HCT116 (cell line): ENCODE data around the gene ADGRF5. TPM values are rescaled to one million over a fixed set of nuclear protein-coding genes. Genes with fewer than 3 reads are reported as not detected.

ENCODE experiments used
- ATAC-seq: fragments of 200-7000 bp; cut with Tn5 transposase; 2 replicates; pipeline ENCODE4 v1.9.1; 2020; ENCODE audit warnings: mild to moderate bottlenecking, moderate library complexity
- BruUV-seq: library from RNA; stranded (reverse); fragments of 400-500 nt; replicated peaks from 2 replicates; lab custom pipeline; 2021; lab: Mats Ljungman, UMichigan
- CTCF ChIA-PET: fragments of 300-600 bp; sonication (Branson Sonifier 250); formaldehyde crosslinking; loops from one replicate; lab custom pipeline; 2021; ENCODE audit warnings: antibody characterized with exemption; lab: Charles Lee
- POLR2A ChIA-PET: fragments of 300-600, 350-600 bp; sonication (Branson Sonifier 250); formaldehyde crosslinking; loops from one replicate; lab custom pipeline; 2021; ENCODE audit warnings: antibody characterized with exemption; lab: Charles Lee
- RAD21 ChIA-PET, 2 experiments: fragments of 300-600 bp; sonication (Branson Sonifier 250); formaldehyde crosslinking; loops; one replicate each; lab custom pipeline; 2023; ENCODE audit warnings: low total read pairs in 2 of 2; ENCODE audit not compliant: uncharacterized antibody in 2 of 2, unreplicated experiment in 2 of 2, low non-redundant PET in 1 of 2; lab: Charles Lee
- DNase-seq: peaks from one replicate; pipeline ENCODE4 v3.0.0-alpha.2; 2010; ENCODE audit warnings: low read depth, low spot score
- H2AFZ ChIP-seq: fragments of 200-600 bp; shearing (Covaris generic), sonication (generic); 2 replicates; pipeline ENCODE4 v1.6.1; 2017; ENCODE audit warnings: low read depth, mixed run types, mixed read lengths, antibody characterized with exemption, low read length; ENCODE audit not compliant: poor library complexity, severe bottlenecking
- H3K27ac ChIP-seq: 2 replicates; pipeline ENCODE4 v1.5.1; 2012; ENCODE audit warnings: low read depth, low read length
- H3K27me3 ChIP-seq: fragments of 200-600 bp; sonication (generic); 2 replicates; pipeline ENCODE4 v1.6.1; 2016; ENCODE audit warnings: mixed run types, low read length, mixed read lengths; ENCODE audit not compliant: insufficient read depth
- H3K36me3 ChIP-seq, 2 experiments: fragments of 200-500 bp in 1 of 2; fragments of 200-600 bp in 1 of 2; sonication (Bioruptor generic) in 1 of 2; sonication (generic) in 1 of 2; 2 replicates each; pipeline versions ENCODE4 v1.5.1 to v1.6.1; 2014 to 2016; ENCODE audit warnings: low read length in 2 of 2, inconsistent platforms in 1 of 2, mixed read lengths in 1 of 2, mixed run types in 1 of 2; ENCODE audit not compliant: insufficient read depth in 2 of 2, control insufficient read depth in 1 of 2
- H3K4me1 ChIP-seq, 2 experiments: fragments of 200-600 bp in 1 of 2; sonication (generic) in 1 of 2; 2 replicates each; pipeline versions ENCODE4 v1.5.1 to v1.6.1; 2012 to 2017; ENCODE audit warnings: low read length in 2 of 2, inconsistent platforms in 1 of 2, mild to moderate bottlenecking in 1 of 2, mixed read lengths in 1 of 2, mixed run types in 1 of 2, moderate library complexity in 1 of 2; ENCODE audit not compliant: insufficient read depth in 2 of 2, control insufficient read depth in 1 of 2
- H3K4me2 ChIP-seq: fragments of 200-600 bp; sonication (generic); 2 replicates; pipeline ENCODE4 v1.6.1; 2017; ENCODE audit warnings: mixed run types, low read length, mixed read lengths
- H3K4me3 ChIP-seq, 2 experiments: fragments of 200-600 bp in 1 of 2; sonication (generic) in 1 of 2; replicated peaks in 1 of 2; 2 replicates each; pipeline ENCODE4 v1.5.1; 2011 to 2016; ENCODE audit warnings: low read length in 2 of 2, control low read depth in 1 of 2, low read depth in 1 of 2, mild to moderate bottlenecking in 1 of 2, mixed read lengths in 1 of 2, mixed run types in 1 of 2
- H3K79me2 ChIP-seq: fragments of 200-600 bp; sonication (generic); 2 replicates; pipeline ENCODE4 v1.6.1; 2017; ENCODE audit warnings: mild to moderate bottlenecking, mixed run types, low read length, moderate library complexity, mixed read lengths; ENCODE audit not compliant: insufficient read depth
- H3K9ac ChIP-seq: fragments of 200-600 bp; sonication (generic); 2 replicates; pipeline ENCODE4 v1.6.1; 2016; ENCODE audit warnings: low read length, mixed read lengths
- H3K9me2 ChIP-seq: fragments of 200-600 bp; sonication (generic), shearing (Covaris generic); 2 replicates; pipeline ENCODE4 v1.6.1; 2017; ENCODE audit warnings: mixed run types, mild to moderate bottlenecking, moderate library complexity; ENCODE audit not compliant: insufficient read depth
- H3K9me3 ChIP-seq, 2 experiments: fragments of 200-500 bp in 1 of 2; fragments of 200-600 bp in 1 of 2; sonication (Bioruptor generic) in 1 of 2; sonication (generic) in 1 of 2; 2 replicates each; pipeline ENCODE4 v1.6.1; 2014 to 2017; ENCODE audit warnings: low read length in 2 of 2, mixed read lengths in 2 of 2, inconsistent platforms in 1 of 2, low read depth in 1 of 2, mild to moderate bottlenecking in 1 of 2, mixed run types in 1 of 2, moderate library complexity in 1 of 2; ENCODE audit not compliant: control insufficient read depth in 1 of 2, insufficient read depth in 1 of 2
- H4K20me1 ChIP-seq: fragments of 200-600 bp; sonication (generic), shearing (Covaris generic); 2 replicates; pipeline ENCODE4 v1.6.1; 2017; ENCODE audit warnings: mixed run types, mild to moderate bottlenecking, moderate library complexity; ENCODE audit not compliant: insufficient read depth
- ELF1 ChIP-seq: IDR thresholded peaks from 2 replicates; pipeline ENCODE4 v1.6.1; 2012; ENCODE audit warnings: low read depth, borderline replicate concordance
- EZH2 ChIP-seq: fragments of 200-600 bp; sonication (generic); IDR thresholded peaks from 2 replicates; pipeline ENCODE4 v1.6.1; 2017; ENCODE audit warnings: antibody characterized with exemption, mixed run types
- FOSL1 ChIP-seq: IDR thresholded peaks from 2 replicates; pipeline ENCODE4 v1.6.1; 2012; ENCODE audit warnings: low read depth
- POLR2AphosphoS5 ChIP-seq: IDR thresholded peaks from 2 replicates; pipeline ENCODE4 v1.6.1; 2011; ENCODE audit warnings: mild to moderate bottlenecking, low read depth, low read length, moderate library complexity
- RAD21 ChIP-seq: IDR thresholded peaks from 2 replicates; pipeline ENCODE4 v1.6.1; 2012; ENCODE audit warnings: low read depth, mild to moderate bottlenecking
- TCF7L2 ChIP-seq: IDR thresholded peaks from 2 replicates; pipeline ENCODE4 v1.7.0; 2011; ENCODE audit warnings: borderline replicate concordance, inconsistent platforms; ENCODE audit not compliant: insufficient read depth, insufficient read length; ENCODE audit errors: extremely low read depth
- intact Hi-C: fragments of 100-400 bp; cut with micrococcal nuclease; formaldehyde crosslinking; loops from 2 replicates; pipeline ENCODE4 v1.10.0; 2022
- total RNA-seq: library from RNA; stranded (reverse); gene quantifications from one replicate; pipeline ENCODE4 v1.2.1, GENCODE V29; 2021; ENCODE audit not compliant: unreplicated experiment
- TF ChIP-seq, protein P1 (sequence below): IDR thresholded peaks from 2 replicates; pipeline ENCODE4 v1.6.1; 2011; ENCODE audit warnings: mild to moderate bottlenecking, low read length, moderate library complexity; ENCODE audit not compliant: insufficient replicate concordance; ENCODE audit errors: extremely low read depth
- TF ChIP-seq, protein P2 (sequence below): IDR thresholded peaks from 2 replicates; pipeline ENCODE4 v1.6.1; 2012
- TF ChIP-seq, protein P3 (sequence below), 3 experiments: fragments of 200-600 bp in 1 of 3; sonication (generic) in 1 of 3; IDR thresholded peaks in 2 of 3; conservative IDR thresholded peaks in 1 of 3; 2 replicates each; pipeline ENCODE4 v1.5.1; 2012 to 2017; ENCODE audit warnings: low read depth in 2 of 3, low read length in 2 of 3, antibody characterized with exemption in 1 of 3, borderline replicate concordance in 1 of 3, control low read depth in 1 of 3, mild to moderate bottlenecking in 1 of 3, mixed read lengths in 1 of 3, mixed run types in 1 of 3, moderate library complexity in 1 of 3; ENCODE audit not compliant: insufficient read depth in 1 of 3
- TF ChIP-seq, protein P4 (sequence below): IDR thresholded peaks from 2 replicates; pipeline ENCODE4 v1.6.1; 2012; ENCODE audit warnings: low read depth

Gene ADGRF5
- total RNA-seq, 1 experiment from 2014 or later, result 0.17 TPM

DNA sequence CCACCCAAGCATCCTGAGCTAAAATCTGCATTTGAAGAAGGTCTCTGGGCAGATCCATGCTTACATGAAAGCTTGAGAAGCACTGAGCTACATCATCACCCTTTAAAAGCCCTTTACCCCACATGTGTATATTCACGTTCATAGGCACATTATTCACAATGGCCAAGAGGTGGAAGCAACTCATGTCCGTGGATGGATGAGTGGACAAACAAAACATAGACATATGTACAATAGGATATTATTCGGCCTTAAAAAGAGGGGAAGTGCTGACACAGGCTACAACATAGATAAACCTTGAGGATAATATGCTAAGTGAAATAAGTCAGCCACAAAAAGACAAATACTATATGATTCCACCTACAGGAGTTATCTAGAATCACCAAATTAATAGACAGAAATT lies 17.6 kb downstream of the ADGRF5 start (continued):
- TF ChIP-seq TCF7L2 (no peak), RAD21 (no peak)
- TF ChIP-seq, protein P1, sequence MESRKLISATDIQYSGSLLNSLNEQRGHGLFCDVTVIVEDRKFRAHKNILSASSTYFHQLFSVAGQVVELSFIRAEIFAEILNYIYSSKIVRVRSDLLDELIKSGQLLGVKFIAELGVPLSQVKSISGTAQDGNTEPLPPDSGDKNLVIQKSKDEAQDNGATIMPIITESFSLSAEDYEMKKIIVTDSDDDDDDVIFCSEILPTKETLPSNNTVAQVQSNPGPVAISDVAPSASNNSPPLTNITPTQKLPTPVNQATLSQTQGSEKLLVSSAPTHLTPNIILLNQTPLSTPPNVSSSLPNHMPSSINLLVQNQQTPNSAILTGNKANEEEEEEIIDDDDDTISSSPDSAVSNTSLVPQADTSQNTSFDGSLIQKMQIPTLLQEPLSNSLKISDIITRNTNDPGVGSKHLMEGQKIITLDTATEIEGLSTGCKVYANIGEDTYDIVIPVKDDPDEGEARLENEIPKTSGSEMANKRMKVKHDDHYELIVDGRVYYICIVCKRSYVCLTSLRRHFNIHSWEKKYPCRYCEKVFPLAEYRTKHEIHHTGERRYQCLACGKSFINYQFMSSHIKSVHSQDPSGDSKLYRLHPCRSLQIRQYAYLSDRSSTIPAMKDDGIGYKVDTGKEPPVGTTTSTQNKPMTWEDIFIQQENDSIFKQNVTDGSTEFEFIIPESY, result no peak
- TF ChIP-seq, protein P2, sequence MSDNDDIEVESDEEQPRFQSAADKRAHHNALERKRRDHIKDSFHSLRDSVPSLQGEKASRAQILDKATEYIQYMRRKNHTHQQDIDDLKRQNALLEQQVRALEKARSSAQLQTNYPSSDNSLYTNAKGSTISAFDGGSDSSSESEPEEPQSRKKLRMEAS, result no peak

DNA sequence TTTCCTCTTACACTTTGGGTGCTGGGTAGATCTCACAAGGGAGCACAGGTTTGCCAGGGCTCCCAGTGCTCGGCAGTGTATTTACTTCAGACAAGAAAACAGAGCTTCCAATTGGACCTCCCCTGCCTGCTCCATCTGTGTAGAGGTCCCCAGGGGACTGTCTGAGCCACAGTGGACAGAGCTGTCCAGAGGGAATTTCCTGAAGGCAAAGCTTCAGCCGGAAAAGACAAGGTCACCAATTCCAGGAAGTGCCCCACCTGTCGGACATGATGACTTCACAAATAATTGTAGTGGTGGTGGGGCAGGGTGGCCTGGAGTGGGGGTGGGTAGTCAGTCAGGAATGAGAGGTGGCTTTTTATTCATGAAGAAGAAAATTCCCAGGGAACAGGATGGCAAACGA lies 18.6 kb downstream of the ADGRF5 start:
- Histone ChIP-seq H3K27ac (no peak overlapping the region), H3K79me2 (no peaks in the 10 kb centered on the region), H4K20me1 (no peaks in the 10 kb centered on the region), H3K9ac (no peak overlapping the region), H3K9me2 (no peaks in the 10 kb centered on the region), H3K9me3 (no peaks in the 10 kb centered on the region), H3K4me2 (peak overlapping the region; percentile 44), H2AFZ (peak overlapping the region; percentile 59), H3K27me3 (no peaks in the 10 kb centered on the region), H3K4me3 (no peak overlapping the region), H3K36me3 (no peaks in the 10 kb centered on the region), H3K4me1 (peaks cover 2 to 9% of the 10 kb centered on the region in 2 experiments; a peak in 3 of 4 replicates)
- CTCF ChIA-PET, result interaction anchor here (1.4 to 1.7 kb wide), 2 partner anchors 12 to 54 kb away, joined by 3 to 4 read pairs; no protein-coding TSS in a partner anchor
- ATAC-seq, result peak; percentile 81
- no peak for DNase-seq
- TF ChIP-seq, protein P3, sequence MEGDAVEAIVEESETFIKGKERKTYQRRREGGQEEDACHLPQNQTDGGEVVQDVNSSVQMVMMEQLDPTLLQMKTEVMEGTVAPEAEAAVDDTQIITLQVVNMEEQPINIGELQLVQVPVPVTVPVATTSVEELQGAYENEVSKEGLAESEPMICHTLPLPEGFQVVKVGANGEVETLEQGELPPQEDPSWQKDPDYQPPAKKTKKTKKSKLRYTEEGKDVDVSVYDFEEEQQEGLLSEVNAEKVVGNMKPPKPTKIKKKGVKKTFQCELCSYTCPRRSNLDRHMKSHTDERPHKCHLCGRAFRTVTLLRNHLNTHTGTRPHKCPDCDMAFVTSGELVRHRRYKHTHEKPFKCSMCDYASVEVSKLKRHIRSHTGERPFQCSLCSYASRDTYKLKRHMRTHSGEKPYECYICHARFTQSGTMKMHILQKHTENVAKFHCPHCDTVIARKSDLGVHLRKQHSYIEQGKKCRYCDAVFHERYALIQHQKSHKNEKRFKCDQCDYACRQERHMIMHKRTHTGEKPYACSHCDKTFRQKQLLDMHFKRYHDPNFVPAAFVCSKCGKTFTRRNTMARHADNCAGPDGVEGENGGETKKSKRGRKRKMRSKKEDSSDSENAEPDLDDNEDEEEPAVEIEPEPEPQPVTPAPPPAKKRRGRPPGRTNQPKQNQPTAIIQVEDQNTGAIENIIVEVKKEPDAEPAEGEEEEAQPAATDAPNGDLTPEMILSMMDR (IDR thresholded peaks at IDR 0.05 in 2 of 3, conservative IDR thresholded peaks at IDR 0.05 in 1 of 3; ENCODE audit: borderline replicate concordance in 1 of 3, insufficient read depth in 1 of 3, low read depth in 2 of 3, low read length in 2 of 3), result peak in 2 of 3 experiments; percentile 25 to 43; a peak in 4 of 6 replicates
- TF ChIP-seq, protein P4, sequence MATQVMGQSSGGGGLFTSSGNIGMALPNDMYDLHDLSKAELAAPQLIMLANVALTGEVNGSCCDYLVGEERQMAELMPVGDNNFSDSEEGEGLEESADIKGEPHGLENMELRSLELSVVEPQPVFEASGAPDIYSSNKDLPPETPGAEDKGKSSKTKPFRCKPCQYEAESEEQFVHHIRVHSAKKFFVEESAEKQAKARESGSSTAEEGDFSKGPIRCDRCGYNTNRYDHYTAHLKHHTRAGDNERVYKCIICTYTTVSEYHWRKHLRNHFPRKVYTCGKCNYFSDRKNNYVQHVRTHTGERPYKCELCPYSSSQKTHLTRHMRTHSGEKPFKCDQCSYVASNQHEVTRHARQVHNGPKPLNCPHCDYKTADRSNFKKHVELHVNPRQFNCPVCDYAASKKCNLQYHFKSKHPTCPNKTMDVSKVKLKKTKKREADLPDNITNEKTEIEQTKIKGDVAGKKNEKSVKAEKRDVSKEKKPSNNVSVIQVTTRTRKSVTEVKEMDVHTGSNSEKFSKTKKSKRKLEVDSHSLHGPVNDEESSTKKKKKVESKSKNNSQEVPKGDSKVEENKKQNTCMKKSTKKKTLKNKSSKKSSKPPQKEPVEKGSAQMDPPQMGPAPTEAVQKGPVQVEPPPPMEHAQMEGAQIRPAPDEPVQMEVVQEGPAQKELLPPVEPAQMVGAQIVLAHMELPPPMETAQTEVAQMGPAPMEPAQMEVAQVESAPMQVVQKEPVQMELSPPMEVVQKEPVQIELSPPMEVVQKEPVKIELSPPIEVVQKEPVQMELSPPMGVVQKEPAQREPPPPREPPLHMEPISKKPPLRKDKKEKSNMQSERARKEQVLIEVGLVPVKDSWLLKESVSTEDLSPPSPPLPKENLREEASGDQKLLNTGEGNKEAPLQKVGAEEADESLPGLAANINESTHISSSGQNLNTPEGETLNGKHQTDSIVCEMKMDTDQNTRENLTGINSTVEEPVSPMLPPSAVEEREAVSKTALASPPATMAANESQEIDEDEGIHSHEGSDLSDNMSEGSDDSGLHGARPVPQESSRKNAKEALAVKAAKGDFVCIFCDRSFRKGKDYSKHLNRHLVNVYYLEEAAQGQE, result 0 out of 2 replicates have a peak, but pooled peaks have one; percentile 3
- no peak for TF ChIP-seq FOSL1
- TF ChIP-seq ELF1, result peak; percentile 44
- no peak for TF ChIP-seq POLR2AphosphoS5
- TF ChIP-seq EZH2, result no peak
- intact Hi-C loops, result no loop called here
- RAD21 ChIA-PET, result no interaction called here
- no TSS peak for BruUV-seq
- POLR2A ChIA-PET, result no interaction called here
